Measurements from ENCODE around the gene RNF166.

Gene RNF166

DNA sequence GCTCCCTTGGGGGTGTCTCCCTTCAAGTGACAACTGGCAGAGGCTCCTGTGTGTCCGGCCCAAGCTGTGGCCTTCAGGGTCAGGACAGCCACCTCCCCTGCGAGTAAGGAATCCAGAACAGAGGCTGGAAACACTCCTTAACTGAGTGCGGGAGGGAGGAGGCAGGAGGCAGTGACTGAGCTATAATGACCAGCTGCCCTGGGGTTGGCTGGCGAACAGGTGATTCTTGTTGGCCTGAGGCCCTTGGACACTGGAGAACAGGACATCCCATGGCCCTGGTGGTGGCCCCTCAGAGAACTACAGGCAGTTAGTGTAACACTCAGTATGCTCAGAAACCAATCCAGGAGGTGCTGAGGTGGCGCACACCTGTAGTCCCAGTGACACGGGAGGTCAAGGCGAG, 10.5 kb downstream of the RNF166 start:
- H3K79me2 ChIP-seq, result no peaks in the 10 kb centered on the region
- no peak overlapping the region for H3K4me3 ChIP-seq (ENCODE audit: low read depth, low read length)
- no peak overlapping the region for H3K4me2 ChIP-seq (ENCODE audit: low read length)
- no peaks in the 10 kb centered on the region for H3K9me3 ChIP-seq (ENCODE audit: control insufficient read depth, low read length)
- H3K9ac ChIP-seq, result no peak overlapping the region
- no peak overlapping the region for H3K27ac ChIP-seq
- H3K4me1 ChIP-seq, result no peaks in the 10 kb centered on the region
- no peaks in the 10 kb centered on the region for H3K27me3 ChIP-seq (ENCODE audit: control insufficient read depth, insufficient read depth, low read length)
- no peaks in the 10 kb centered on the region for H3K36me3 ChIP-seq (ENCODE audit: control insufficient read depth, insufficient read depth, low read length)
- TF ChIP-seq, protein P1, sequence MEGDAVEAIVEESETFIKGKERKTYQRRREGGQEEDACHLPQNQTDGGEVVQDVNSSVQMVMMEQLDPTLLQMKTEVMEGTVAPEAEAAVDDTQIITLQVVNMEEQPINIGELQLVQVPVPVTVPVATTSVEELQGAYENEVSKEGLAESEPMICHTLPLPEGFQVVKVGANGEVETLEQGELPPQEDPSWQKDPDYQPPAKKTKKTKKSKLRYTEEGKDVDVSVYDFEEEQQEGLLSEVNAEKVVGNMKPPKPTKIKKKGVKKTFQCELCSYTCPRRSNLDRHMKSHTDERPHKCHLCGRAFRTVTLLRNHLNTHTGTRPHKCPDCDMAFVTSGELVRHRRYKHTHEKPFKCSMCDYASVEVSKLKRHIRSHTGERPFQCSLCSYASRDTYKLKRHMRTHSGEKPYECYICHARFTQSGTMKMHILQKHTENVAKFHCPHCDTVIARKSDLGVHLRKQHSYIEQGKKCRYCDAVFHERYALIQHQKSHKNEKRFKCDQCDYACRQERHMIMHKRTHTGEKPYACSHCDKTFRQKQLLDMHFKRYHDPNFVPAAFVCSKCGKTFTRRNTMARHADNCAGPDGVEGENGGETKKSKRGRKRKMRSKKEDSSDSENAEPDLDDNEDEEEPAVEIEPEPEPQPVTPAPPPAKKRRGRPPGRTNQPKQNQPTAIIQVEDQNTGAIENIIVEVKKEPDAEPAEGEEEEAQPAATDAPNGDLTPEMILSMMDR (IDR thresholded peaks at IDR 0.05), result no peak
- no peak overlapping the region for H2AFZ ChIP-seq

DNA sequence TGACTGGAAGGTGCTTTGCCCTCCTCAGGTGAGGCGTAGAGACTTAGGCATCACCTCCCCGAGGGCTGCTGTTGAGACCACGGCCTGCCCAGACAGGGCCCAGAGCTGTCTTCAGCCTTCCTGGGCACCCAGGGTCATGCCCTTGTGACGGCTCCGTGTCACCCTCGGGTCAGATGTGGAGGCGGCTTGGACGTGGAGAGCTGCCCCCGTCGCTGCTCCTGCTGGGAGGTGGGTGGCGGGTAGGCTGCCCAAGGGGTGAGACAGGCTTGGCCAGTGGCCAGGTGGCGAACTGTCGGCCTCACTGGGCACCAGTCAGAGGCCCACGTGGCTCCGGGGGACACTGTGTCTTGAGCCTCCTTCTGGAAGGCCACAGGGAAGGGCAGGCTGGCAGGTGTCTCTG, 11.0 kb downstream of the RNF166 start:
- no peaks in the 10 kb centered on the region for H3K9me3 ChIP-seq (ENCODE audit: control insufficient read depth, low read length)
- no peak overlapping the region for H3K9ac ChIP-seq
- no peaks in the 10 kb centered on the region for H3K79me2 ChIP-seq
- H3K4me1 ChIP-seq, result no peaks in the 10 kb centered on the region
- H2AFZ ChIP-seq, result no peak overlapping the region
- no peak overlapping the region for H3K4me2 ChIP-seq (ENCODE audit: low read length)
- H3K4me3 ChIP-seq (ENCODE audit: low read depth, low read length), result no peak overlapping the region
- no peak overlapping the region for H3K27ac ChIP-seq
- TF ChIP-seq, protein P1 (IDR thresholded peaks at IDR 0.05), result no peak
- no peaks in the 10 kb centered on the region for H3K27me3 ChIP-seq (ENCODE audit: control insufficient read depth, insufficient read depth, low read length)
- no peaks in the 10 kb centered on the region for H3K36me3 ChIP-seq (ENCODE audit: control insufficient read depth, insufficient read depth, low read length)

DNA sequence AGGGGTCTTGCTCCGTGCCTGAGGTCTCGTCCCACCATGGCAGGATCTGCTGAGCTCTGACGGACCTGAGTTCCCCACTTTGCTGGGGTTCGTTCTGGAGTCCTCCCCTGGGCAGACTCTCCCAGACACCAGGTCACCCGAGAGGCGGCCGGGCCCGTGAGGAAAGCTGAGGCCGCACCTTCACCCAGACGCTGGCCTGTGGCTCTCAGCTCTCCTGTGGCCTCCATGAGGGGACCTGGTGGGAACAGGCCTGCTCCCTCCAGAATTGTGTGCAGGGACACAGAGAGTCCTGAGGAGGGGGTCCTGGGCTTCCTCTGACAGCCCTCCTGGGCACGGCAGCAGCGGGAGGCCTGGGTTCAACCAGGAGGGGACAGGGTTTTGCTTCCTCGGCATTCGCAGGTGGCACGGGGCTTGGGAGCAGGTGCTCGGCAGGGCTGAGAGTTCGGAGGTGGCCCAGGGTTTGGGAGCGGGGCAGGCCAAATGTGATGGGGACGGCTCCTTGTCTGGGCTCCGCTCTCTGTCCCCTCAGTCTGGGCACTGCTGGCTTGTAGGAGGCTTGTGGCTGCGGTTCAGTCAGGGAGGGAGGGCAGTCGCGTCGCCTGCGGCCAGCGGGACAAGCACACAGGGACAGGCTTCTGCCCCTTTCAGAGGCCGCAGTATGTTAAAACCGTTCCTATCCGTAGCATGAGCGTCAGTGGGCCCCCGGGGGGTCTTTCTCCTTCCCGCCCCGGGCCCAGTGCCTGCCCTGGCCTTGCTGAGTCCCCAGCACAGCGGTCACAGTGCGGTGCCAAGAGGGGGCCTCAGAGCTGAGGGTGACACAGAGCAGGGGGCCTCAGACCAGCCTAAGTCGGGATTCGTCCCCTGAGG, 11.8 kb downstream of the RNF166 start:
- Histone ChIP-seq H3K4me1 (no peaks in the 10 kb centered on the region), H3K36me3 (ENCODE audit: control insufficient read depth, insufficient read depth, low read length) (no peaks in the 10 kb centered on the region), H3K79me2 (no peaks in the 10 kb centered on the region), H3K27ac (no peak overlapping the region), H3K9ac (no peak overlapping the region), H3K4me2 (ENCODE audit: low read length) (no peak overlapping the region), H3K4me3 (ENCODE audit: low read depth, low read length) (no peak overlapping the region), H3K27me3 (ENCODE audit: control insufficient read depth, insufficient read depth, low read length) (no peaks in the 10 kb centered on the region), H2AFZ (no peak overlapping the region), H3K9me3 (ENCODE audit: control insufficient read depth, low read length) (no peaks in the 10 kb centered on the region)
- TF ChIP-seq, protein P1 (IDR thresholded peaks at IDR 0.05), result no peak

DNA sequence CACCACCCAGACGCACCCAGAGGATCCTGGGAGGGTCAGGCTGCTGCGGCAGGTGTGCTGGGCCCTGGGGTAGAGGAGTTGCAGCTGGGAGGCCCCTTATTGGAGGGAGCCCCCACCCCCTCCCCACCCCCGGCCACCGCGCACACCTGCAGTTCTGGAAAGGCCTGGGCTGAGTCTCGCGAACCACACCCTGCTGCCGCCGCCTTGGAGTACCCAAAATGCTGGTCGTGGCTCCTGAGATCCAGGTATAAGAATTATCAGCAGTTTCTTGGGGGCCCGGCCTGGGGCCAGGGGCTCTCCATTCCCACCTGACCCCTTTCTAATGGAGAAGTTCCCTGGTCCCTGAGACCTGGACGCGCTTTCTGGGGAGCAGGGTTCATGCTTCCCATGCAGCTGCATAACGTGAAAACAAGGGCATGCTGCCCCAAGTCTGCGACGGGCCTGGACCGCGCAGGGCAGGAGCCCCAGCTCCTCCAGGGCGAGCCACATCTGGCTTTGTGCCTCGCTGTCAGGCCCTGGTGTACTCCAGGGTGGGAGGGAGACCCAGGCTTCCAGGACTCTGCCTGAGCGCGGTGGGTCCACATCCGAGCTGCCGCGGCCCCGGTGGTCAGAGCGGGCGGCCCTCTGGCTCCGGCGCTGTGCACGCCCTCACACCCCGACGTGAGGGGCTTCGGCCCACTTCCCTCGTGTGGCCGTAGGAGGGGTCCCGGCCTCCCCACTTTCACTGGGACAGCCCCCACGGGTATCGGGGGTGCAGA, 12.6 kb downstream of the RNF166 start:
- TF ChIP-seq, protein P1 (IDR thresholded peaks at IDR 0.05), result no peak
- H3K4me1 ChIP-seq, result peaks cover under 1% of the 10 kb centered on the region
- no peaks in the 10 kb centered on the region for H3K36me3 ChIP-seq (ENCODE audit: control insufficient read depth, insufficient read depth, low read length)
- H3K9me3 ChIP-seq (ENCODE audit: control insufficient read depth, low read length), result no peaks in the 10 kb centered on the region
- H3K79me2 ChIP-seq, result no peaks in the 10 kb centered on the region
- no peaks in the 10 kb centered on the region for H3K27me3 ChIP-seq (ENCODE audit: control insufficient read depth, insufficient read depth, low read length)
- no peak overlapping the region for H3K4me3 ChIP-seq (ENCODE audit: low read depth, low read length)
- H3K9ac ChIP-seq, result no peak overlapping the region
- no peak overlapping the region for H3K4me2 ChIP-seq (ENCODE audit: low read length)
- no peak overlapping the region for H3K27ac ChIP-seq
- no peak overlapping the region for H2AFZ ChIP-seq

Data from parathyroid adenoma (tissue), 2 donors.